ENCODE measurements around the gene TMEM80. TPM values are rescaled to one million over a fixed set of nuclear protein-coding genes. Genes with fewer than 3 reads are reported as not detected.

The TMEM80 gene
- total and polyA plus RNA-seq, 2 experiments from 2014 or later: 12.8 to 25.4 TPM

DNA sequence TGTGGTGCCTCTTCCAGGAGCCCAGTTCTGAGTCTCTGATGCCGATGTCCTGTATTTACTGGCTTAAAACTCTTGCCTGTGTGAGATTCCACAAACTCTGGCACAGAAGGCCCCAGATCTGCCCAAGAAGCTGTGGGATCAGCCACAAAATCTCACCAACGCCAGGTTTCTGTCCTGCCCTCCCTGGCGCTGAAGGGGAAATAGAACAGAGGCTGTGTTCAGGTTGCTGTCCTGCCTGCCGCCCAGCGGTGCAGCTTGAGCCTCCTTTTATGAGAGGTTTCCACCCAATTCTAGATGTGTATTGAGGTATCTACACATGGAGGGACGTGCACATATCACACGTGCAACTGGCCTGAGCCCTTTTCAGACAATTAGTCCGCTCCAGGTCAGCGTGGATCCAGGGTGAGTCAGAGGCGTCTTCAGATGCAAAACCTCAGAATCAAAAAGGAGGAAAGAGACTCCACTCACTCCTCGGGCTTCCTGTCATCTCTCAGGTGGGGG, 2.2 kb downstream of the TMEM80 start:
- peaks cover 4% of the 10 kb centered on the region; the same call in 2 of the 3 replicates for H3K36me3 Mint-ChIP-seq (ENCODE audit: low read depth)
- Histone ChIP-seq H2AFZ (no peak overlapping the region), H4K20me1 (replicated peaks; ENCODE audit: insufficient read depth) (peaks cover 5% of the 10 kb centered on the region), H3K4me3 (0 out of 2 replicates have a peak overlapping the region, but pooled peaks have one; percentile 26), H3K36me3 (ENCODE audit: insufficient read depth) (no peaks in the 10 kb centered on the region), H3K27ac (ENCODE audit: low read depth) (peak overlapping the region; percentile 86), H3F3A (replicated peaks; ENCODE audit: low read depth) (peaks cover 28% of the 10 kb centered on the region), H3K4me2 (peak overlapping the region; percentile 37; the same call in 1 of the 2 replicates), H3K4me1 (ENCODE audit: insufficient read depth) (peaks cover 19% of the 10 kb centered on the region), H3K79me2 (replicated peaks; ENCODE audit: insufficient read depth) (peaks cover 21% of the 10 kb centered on the region), H3K9me2 (ENCODE audit: insufficient read depth) (no peaks in the 10 kb centered on the region), H3K27me3 (ENCODE audit: insufficient read depth) (no peaks in the 10 kb centered on the region)
- ATAC-seq (no peak), DNase-seq (ENCODE audit: low spot score) (no peak)
- H3K4me1 Mint-ChIP-seq: peaks cover 24% of the 10 kb centered on the region
- H3K27ac Mint-ChIP-seq: peak overlapping the region; percentile 80
- H3K9me3 Mint-ChIP-seq: peaks cover 4% of the 10 kb centered on the region; the same call in 2 of the 3 replicates
- H3K4me3 Mint-ChIP-seq: peak overlapping the region; percentile 20; the same call in 2 of the 3 replicates
- TF ChIP-seq EZH2phosphoT487 (IDR thresholded peaks at IDR 0.05; ENCODE audit: unreplicated experiment) (no peak), EZH2 (IDR thresholded peaks at IDR 0.05; ENCODE audit: low read depth, unreplicated experiment) (no peak), NANOG (IDR thresholded peaks at IDR 0.05; ENCODE audit: borderline replicate concordance) (no peak)
- H3K27me3 Mint-ChIP-seq (ENCODE audit: insufficient read depth, low read depth, poor library complexity): peaks cover 15% of the 10 kb centered on the region

DNA sequence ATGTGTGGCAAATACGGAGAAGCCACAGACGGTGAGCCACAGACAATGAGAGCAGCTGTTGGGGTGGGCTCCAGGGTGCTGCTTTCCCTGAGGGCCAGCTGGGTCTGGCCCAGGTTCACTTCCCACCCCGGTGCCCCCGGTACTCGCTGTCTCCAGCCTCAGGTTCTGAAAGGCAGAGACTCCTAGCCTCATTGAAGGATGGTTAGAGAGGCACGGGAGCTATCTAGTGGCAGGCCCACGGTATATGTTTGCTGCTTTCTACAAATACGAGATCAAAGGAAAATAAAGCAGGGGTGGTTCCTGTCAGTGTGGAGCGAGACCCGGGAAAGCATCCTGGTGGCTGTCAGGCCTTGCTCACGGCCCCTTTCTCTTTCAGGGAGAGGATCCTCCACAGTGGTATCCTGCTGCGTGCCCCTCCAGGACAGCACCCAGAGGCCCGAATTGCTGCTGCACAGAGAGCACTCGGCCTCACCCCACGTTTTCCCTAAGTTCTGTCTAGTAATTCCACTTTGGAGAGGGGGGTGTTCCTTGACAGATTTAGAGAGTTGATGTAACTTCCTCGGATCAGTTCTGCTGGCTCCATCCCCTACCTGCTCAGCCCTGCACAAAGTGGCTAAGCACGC, 3.0 kb downstream of the TMEM80 start:
- no peak for ATAC-seq
- Histone ChIP-seq H3K36me3 (ENCODE audit: insufficient read depth) (no peaks in the 10 kb centered on the region), H3K9me2 (ENCODE audit: insufficient read depth) (no peaks in the 10 kb centered on the region), H3K27me3 (ENCODE audit: insufficient read depth) (no peaks in the 10 kb centered on the region), H2AFZ (no peak overlapping the region), H3K79me2 (replicated peaks; ENCODE audit: insufficient read depth) (peaks cover 14% of the 10 kb centered on the region), H3F3A (replicated peaks; ENCODE audit: low read depth) (peaks cover 27% of the 10 kb centered on the region), H3K27ac (ENCODE audit: low read depth) (0 out of 2 replicates have a peak overlapping the region, but pooled peaks have one; percentile 19), H3K4me2 (no peak overlapping the region), H3K4me3 (no peak overlapping the region), H3K4me1 (ENCODE audit: insufficient read depth) (peaks cover 13% of the 10 kb centered on the region), H4K20me1 (replicated peaks; ENCODE audit: insufficient read depth) (peaks cover 5% of the 10 kb centered on the region)
- peaks cover 17% of the 10 kb centered on the region for H3K4me1 Mint-ChIP-seq
- H3K4me3 Mint-ChIP-seq: no peak overlapping the region
- H3K27ac Mint-ChIP-seq: peak overlapping the region; percentile 80; the same call in 1 of the 2 replicates
- no peaks in the 10 kb centered on the region; the same call in 1 of the 3 replicates for H3K36me3 Mint-ChIP-seq (ENCODE audit: low read depth)
- DNase-seq (ENCODE audit: low spot score): no peak
- peaks cover 9% of the 10 kb centered on the region for H3K27me3 Mint-ChIP-seq (ENCODE audit: insufficient read depth, low read depth, poor library complexity)
- H3K9me3 Mint-ChIP-seq: peaks cover under 1% of the 10 kb centered on the region; the same call in 1 of the 3 replicates
- TF ChIP-seq ZNF114 (CRISPR knock-in tag; IDR thresholded peaks at IDR 0.05) (no peak), ZNF331 (CRISPR knock-in tag; IDR thresholded peaks at IDR 0.05; ENCODE audit: low read depth) (no peak), EZH2 (IDR thresholded peaks at IDR 0.05; ENCODE audit: low read depth, unreplicated experiment) (no peak), POLR2AphosphoS5 (IDR thresholded peaks at IDR 0.05; ENCODE audit: low read depth) (no peak), EZH2phosphoT487 (IDR thresholded peaks at IDR 0.05; ENCODE audit: unreplicated experiment) (no peak), JUNB (IDR thresholded peaks at IDR 0.05; ENCODE audit: unreplicated experiment) (no peak)
- TF ChIP-seq, protein P1, sequence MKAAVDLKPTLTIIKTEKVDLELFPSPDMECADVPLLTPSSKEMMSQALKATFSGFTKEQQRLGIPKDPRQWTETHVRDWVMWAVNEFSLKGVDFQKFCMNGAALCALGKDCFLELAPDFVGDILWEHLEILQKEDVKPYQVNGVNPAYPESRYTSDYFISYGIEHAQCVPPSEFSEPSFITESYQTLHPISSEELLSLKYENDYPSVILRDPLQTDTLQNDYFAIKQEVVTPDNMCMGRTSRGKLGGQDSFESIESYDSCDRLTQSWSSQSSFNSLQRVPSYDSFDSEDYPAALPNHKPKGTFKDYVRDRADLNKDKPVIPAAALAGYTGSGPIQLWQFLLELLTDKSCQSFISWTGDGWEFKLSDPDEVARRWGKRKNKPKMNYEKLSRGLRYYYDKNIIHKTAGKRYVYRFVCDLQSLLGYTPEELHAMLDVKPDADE (IDR thresholded peaks at IDR 0.05): no peak
- TF ChIP-seq, protein P2, sequence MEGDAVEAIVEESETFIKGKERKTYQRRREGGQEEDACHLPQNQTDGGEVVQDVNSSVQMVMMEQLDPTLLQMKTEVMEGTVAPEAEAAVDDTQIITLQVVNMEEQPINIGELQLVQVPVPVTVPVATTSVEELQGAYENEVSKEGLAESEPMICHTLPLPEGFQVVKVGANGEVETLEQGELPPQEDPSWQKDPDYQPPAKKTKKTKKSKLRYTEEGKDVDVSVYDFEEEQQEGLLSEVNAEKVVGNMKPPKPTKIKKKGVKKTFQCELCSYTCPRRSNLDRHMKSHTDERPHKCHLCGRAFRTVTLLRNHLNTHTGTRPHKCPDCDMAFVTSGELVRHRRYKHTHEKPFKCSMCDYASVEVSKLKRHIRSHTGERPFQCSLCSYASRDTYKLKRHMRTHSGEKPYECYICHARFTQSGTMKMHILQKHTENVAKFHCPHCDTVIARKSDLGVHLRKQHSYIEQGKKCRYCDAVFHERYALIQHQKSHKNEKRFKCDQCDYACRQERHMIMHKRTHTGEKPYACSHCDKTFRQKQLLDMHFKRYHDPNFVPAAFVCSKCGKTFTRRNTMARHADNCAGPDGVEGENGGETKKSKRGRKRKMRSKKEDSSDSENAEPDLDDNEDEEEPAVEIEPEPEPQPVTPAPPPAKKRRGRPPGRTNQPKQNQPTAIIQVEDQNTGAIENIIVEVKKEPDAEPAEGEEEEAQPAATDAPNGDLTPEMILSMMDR (conservative IDR thresholded peaks at IDR 0.05; ENCODE audit: low read depth in 2 of 2): no peak
- TF ChIP-seq, protein P3, sequence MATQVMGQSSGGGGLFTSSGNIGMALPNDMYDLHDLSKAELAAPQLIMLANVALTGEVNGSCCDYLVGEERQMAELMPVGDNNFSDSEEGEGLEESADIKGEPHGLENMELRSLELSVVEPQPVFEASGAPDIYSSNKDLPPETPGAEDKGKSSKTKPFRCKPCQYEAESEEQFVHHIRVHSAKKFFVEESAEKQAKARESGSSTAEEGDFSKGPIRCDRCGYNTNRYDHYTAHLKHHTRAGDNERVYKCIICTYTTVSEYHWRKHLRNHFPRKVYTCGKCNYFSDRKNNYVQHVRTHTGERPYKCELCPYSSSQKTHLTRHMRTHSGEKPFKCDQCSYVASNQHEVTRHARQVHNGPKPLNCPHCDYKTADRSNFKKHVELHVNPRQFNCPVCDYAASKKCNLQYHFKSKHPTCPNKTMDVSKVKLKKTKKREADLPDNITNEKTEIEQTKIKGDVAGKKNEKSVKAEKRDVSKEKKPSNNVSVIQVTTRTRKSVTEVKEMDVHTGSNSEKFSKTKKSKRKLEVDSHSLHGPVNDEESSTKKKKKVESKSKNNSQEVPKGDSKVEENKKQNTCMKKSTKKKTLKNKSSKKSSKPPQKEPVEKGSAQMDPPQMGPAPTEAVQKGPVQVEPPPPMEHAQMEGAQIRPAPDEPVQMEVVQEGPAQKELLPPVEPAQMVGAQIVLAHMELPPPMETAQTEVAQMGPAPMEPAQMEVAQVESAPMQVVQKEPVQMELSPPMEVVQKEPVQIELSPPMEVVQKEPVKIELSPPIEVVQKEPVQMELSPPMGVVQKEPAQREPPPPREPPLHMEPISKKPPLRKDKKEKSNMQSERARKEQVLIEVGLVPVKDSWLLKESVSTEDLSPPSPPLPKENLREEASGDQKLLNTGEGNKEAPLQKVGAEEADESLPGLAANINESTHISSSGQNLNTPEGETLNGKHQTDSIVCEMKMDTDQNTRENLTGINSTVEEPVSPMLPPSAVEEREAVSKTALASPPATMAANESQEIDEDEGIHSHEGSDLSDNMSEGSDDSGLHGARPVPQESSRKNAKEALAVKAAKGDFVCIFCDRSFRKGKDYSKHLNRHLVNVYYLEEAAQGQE (IDR thresholded peaks at IDR 0.05; ENCODE audit: unreplicated experiment): no peak
